COLO668 (cell line): ENCODE measurements around the gene CHRNE.

ENCODE experiments used
- DNase-seq: peaks from one replicate; lab custom pipeline; 2025; ENCODE audit not compliant: unreplicated experiment; lab: John Stamatoyannopoulos, UW

Gene CHRNE

DNA sequence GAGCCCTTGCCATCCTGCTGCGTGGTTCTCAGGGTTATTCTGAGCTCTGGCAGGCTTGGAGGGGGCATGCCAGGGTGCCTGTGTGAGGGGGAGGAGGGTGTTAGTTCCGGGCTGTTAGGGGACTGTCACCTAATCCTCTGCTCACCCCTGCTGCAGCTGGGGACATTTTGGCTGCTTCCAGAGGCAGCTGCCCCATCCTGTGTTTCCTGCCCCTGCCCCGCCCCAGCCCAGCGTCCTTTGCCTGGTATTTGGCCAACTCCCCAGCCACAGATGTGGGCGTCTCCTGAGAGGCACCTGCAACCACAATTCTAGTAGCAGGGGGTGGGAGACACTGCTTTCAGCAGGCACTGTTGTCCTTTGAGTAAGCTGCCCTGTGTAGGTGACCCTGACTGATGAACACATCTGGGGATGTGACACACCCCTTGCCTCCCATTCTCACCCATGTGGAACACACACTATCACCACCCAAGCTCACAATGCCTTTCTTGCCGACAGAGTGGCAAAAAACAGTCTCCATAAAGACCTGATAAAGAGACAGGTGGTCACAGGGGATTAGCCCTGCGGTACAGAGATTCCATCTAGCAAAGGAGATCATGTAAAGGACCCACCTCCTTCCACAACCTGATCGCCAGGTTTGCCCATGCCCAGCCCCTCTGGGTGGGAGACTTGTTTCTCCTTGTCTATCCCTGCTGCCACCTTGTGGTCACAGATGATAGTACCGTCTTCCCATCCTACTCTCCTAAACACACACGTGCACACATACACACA is at the start of gene CHRNE:
Gene CHRNE (minus strand): TSS at position 48 of the 768 bp plus-strand sequence. CDS start 35 bp downstream, at position 13.
- peak; percentile 73 for DNase-seq

DNA sequence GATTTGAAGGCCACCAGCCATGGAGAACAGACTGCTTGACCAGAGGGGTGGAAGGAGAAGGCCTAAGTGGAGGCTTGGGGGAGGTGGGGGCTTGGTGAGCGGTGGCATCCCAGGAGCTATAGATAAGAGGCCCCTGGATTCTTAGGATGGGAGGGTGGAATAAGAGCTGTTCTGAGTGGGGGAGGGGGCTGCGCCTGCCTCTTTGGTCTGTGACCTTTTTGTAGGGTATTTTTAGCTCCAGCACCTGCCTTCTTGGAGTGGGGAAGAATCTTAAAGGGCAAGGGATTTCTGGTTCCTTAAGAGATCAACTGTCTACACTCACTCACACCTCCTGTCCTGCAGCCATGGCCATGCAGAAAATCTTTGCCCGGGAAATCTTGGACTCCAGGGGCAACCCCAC is 48.6 kb upstream of the CHRNE start:
- peak; percentile 1 for DNase-seq

DNA sequence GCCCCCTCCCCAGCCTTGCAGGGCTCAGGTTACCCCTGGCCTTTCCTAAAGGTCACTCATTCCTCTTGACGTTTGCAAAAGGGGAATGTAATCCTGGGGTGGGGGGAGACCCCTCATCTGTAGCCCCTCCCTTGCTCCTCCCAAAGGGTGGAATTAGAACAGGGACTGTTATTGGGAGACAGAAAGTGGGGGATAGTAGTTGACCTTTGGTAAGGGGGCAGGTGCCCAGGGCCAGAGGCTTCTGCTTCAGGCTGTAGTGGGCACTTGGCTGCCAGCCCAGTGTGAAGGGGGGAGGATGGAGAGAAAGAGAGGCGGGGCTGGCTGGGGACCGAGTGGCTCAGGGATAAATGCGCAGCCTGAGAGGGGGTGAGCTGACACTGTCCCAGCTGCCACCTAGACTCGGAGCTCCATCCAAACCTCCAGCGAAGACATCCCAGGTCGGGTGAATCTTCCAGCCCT is 47.9 kb upstream of the CHRNE start, which contains the start of gene ENO3:
Gene ENO3 (plus strand): TSS at position 374 of the 459 bp plus-strand sequence. CDS start 711 bp downstream, outside the sequence.
- peak; percentile 75 for DNase-seq

DNA sequence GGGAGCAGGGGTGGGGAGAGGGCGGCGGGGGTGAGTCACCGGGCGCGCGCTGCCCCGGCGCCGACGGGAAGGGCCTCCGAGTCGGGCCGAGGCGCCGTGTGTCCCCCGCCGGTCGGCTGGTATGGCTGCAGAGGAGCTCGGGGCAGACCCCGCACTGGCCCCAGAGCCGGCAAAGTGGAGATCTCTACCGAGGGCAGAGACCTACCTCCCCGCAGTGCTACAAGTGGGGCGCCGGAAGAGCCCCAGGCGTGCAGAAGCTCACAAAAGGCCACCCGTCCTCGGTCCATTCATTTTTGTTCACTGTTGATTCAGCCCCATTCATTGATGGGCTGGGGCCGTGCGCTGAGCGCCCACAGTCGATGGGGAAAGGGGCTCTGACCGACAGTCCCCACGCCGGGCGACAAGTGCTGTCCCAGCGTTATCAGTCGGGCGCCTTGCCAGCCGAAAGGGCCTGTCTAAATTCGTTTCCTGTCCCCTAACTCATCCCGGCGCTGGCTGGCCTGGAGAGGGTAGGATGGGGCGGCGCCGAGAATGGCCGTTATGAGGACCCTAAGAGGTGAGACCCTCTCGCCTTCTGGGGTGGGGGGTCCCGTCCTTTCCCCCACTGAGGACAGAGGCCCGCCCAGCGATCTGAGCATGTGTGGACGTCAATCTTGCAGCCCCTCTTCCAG is 47.3 kb upstream of the CHRNE start:
- peak; percentile 54 for DNase-seq

DNA sequence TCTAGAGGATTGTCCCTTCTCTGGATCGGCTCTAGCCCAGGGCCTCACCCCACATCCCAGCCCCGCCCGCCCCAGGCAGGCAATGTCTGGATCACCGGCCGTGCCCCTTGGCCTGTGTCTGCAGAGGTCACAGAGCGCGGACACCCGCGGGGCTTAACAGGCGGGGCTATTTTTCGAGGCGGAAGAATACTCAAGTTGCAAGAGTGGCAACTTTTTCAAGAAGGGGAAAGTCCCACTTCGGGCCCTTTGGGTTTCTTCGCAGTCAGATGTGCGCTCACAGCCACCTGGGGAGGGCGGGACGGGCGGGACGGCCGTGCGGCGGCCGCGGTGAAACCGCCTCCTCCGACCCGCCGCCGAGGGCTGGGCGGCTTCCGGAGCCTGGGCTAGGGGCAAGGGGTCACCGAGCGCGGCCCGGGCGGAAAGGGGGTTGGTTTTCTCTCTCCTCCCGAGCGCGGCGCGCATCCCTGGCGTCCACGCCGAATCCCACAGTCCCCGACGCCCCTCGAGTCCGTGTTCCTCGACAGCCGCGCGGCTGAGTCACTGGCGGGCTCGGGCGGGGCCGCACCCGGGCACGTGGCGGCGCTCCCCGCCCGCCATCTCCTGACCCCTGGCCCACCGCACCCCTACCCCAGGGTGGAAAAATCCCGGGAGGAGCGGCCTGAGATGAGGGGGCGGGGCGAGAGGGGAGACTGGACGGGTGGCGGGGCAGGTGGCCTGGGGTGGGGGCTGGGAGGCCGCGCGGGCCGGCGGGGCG is 46.6 kb upstream of the CHRNE start:
- peak; percentile 87 for DNase-seq

GRCh38 chr17:4948931-4949320 is 46.0 kb upstream of the CHRNE start:
- DNase-seq, result peak; percentile 91

DNA sequence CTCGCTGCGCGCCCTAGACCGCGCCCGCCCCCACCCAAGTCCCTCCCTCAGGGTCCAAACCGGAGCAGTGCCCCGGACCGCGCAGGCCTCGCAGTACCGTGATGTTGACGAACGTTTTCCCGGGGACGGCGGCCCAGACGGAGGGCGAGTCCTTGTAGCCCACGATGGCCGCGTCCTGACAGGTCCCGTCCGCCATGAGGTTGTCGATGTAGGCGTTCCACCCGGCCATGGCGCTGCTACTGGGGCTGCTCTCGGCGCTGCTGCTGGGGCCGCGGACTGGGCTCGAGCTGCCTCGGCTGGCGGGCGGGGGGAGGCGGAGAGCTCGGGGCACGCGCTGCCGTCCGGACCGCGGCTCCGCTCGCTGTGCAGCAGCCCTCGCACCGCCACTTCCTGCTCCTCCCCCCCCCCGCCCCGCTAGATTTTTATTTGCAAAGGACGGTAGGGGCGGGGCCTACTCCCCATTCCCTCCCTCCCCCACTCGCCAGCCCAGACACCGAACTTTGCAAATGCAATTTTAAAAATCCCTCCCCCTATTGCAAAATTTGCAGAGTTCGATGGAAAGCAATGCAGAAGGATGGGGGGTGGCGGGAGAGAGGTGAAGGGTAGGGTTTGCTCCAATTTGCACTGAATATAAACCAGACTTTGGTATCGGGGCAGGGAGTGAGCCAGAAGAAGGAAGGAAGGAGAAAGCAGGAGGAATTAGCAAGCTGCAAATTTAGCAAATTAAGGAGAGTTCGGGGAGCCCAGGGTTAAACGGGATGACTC is 45.5 kb upstream of the CHRNE start, which contains the start of gene PFN1:
Gene PFN1 (minus strand): TSS at position 365 of the 765 bp plus-strand sequence. CDS start 136 bp downstream, at position 229.
- DNase-seq, result peak; percentile 84

GRCh38 chr17:4947411-4948165 is 44.7 kb upstream of the CHRNE start:
- DNase-seq, result peak; percentile 51

GRCh38 chr17:4947010-4947410 is 44.1 kb upstream of the CHRNE start:
- DNase-seq, result no peak

GRCh38 chr17:4946312-4946976 is 43.5 kb upstream of the CHRNE start:
- DNase-seq, result no peak

GRCh38 chr17:4945944-4946280 is 43.0 kb upstream of the CHRNE start:
- peak; percentile 9 for DNase-seq

DNA sequence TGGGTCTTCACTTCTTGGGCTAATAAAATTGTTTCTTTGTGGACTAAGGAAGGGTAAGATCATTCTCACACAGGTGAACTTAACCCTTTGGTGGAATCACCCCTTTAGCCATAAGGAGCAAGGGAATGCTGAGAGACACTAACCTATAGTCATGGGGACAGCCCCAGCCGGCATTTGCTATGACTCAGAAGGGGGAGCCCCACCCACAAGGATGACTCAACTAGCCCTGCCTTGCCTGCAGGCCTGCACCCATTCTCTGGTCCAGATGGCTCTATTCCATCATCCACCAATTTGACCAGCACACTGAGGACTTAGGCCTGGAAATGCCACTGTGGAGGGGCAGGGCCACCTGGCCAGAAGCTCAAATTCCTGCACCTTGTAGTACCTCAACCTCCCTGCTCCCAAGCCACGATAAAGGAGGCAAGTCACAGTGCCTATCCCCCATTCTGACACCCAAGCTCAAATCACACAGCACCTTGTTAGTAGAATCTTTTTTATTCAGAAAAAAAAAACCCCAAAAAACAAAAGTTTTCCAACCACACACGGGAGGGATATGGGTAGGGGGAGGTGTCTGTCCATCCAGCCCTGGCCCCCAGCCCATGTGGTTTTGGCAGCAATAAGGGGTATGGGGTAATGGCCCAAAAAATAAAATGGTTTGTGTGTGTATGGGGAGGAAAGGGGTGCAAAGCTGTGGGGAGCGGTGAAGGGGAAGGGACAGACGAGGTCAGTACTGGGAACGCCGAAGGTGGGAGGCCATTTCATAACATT is 42.5 kb upstream of the CHRNE start:
- peak; percentile 49 for DNase-seq

- no peak for DNase-seq
Observed at GRCh38 chr17:4944554-4945175, 41.8 kb upstream of the CHRNE start.

GRCh38 chr17:4944163-4944553 is 41.3 kb upstream of the CHRNE start:
- no peak for DNase-seq

DNA sequence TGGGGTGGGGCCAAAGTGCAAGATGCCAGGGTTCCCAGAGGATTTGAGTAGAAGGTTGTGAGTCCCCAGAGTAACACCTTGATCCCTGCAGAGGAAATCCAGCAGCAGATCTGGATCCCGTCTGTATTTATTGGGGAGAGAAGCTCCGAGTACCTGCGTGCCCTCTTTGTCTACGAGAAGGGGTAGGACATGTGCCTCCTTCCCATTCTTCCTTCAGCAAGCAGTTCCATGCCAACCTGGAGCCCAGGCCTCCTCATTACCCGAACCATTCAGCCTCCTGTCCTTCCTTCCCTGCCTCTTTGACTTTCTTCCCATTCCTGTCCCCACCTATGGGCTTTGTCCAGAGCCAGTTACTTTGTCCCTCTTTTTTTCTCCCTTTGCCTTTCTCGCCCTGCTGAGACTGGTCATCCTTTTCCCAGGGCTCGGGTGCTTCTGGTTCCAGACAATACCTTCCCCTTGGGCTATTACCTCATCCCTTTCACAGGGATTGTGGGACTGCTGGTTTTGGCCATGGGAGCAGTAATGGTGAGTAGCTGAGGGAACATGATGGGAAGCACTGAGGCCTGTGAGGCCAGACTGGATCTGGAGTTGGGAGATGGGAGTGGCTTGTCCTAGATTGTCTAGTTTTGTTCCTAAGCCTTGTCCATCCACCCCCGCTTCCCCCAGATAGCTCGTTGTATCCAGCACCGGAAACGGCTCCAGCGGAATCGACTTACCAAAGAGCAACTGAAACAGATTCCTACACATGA is 40.0 kb upstream of the CHRNE start:
- DNase-seq, result no peak

DNA sequence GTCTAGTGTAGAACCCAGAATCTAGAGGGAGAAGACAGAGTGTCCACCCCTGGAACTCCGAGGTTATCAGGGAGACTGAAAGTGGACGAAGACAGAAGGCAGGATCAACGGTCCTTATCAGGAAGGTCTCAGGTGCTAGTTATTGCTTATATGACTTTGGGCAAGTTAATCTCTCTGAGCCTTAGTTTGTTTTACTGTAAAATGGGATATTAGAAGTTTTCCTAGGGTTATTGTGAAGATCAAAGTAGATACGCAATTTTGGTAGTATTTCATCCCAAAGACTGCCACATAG is 38.4 kb upstream of the CHRNE start:
- no peak for DNase-seq

DNA sequence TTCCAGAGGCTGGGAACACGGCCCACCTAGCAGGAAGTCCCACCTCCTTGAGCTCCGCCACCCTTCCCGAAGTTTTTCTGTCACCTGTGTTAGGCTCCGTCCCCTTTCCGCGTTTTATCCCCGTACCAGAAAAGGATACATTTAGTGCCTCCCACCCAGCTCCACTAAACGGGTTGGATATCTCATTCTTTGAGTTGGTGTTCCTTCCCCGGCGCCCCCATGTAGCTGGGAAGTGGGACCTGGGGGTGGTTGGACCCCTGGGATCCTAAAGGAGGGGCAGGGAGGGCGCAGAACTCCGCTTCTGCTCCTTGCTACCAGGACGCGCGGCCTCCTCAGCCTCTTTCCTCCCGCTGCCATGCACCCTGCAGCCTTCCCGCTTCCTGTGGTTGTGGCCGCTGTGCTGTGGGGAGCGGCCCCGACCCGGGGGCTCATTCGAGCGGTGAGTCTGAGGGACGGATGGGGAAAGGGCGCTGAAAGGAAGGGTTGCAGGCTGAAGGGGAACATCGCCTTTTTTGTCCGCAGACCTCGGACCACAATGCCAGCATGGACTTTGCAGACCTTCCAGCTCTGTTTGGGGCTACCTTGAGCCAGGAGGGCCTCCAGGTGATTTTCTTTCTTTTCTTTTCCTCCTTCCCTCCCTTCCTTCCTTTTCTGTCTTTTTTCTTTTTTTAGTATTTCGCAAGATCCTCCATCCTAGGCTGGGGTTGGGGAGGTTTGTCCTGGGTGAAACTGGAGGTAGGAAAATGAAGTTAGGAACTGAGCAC is 37.8 kb upstream of the CHRNE start:
- DNase-seq, result peak; percentile 25
